Mammary epithelial cell (primary cell): Measurements from ENCODE around the gene TMEM132A.

Source experiments
- CTCF ChIP-seq, 2 donors: IDR thresholded peaks in 1 of 2; conservative IDR thresholded peaks in 1 of 2; 2 replicates each; pipeline ENCODE4 v1.5.1; 2011 to 2012; ENCODE audit warnings: inconsistent platforms in 2 of 2, low read length in 2 of 2, mild to moderate bottlenecking in 2 of 2, control low read depth in 1 of 2, low read depth in 1 of 2; ENCODE audit not compliant: insufficient read depth in 1 of 2; ENCODE audit errors: extremely low read depth in 1 of 2
- EZH2 ChIP-seq: IDR thresholded peaks from 2 replicates; pipeline ENCODE4 v1.6.1; 2012; ENCODE audit warnings: low read length, inconsistent platforms, borderline replicate concordance

GRCh38 chr11:60952742-60953170, 28.5 kb downstream of the TMEM132A start:
- TF ChIP-seq CTCF (conservative IDR thresholded peaks at IDR 0.05 in 1 of 2, IDR thresholded peaks at IDR 0.05 in 1 of 2; ENCODE audit: extremely low read depth in 1 of 2, insufficient read depth in 1 of 2, low read depth in 1 of 2, low read length in 2 of 2) = no peak
- no peak for TF ChIP-seq EZH2
